NCI-H82 treated with DMSO at 0.1 percent for 48 hours (cell line): Measurements from ENCODE around the gene RNASE12.
"Not testable (repeated sequence)": the region's sequence is repeated elsewhere in the genome, so short reads cannot be mapped to it uniquely, and the experiment has no call there.

Source experiments
- DNase-seq: peaks from one replicate; lab custom pipeline; 2025; ENCODE audit not compliant: unreplicated experiment; lab: John Stamatoyannopoulos, UW

The RNASE12 gene

GRCh38 chr14:20591235-20591634 lies at the start of gene RNASE12:
TSS of gene RNASE12 (minus strand) at chr14:20591376. CDS start at chr14:20590723, 653 bp downstream.
- DNase-seq, result no peak

GRCh38 chr14:20632831-20633691 lies 41.9 kb upstream of the RNASE12 start:
- DNase-seq, result peak; percentile 50

- DNase-seq, result no peak
Measured at GRCh38 chr14:20632448-20632830, 41.3 kb upstream of the RNASE12 start.

- no peak for DNase-seq
Measured at GRCh38 chr14:20631880-20632389, 40.8 kb upstream of the RNASE12 start.

GRCh38 chr14:20631023-20631879 lies 40.1 kb upstream of the RNASE12 start:
- peak; percentile 64 for DNase-seq

- no peak for DNase-seq
Measured at GRCh38 chr14:20630340-20631022, 39.3 kb upstream of the RNASE12 start.

GRCh38 chr14:20628063-20628854 lies 37.1 kb upstream of the RNASE12 start:
- no peak for DNase-seq

GRCh38 chr14:20627346-20628027 lies 36.3 kb upstream of the RNASE12 start:
- no peak for DNase-seq

- no peak for DNase-seq
Measured at GRCh38 chr14:20626274-20626673, 35.1 kb upstream of the RNASE12 start.

GRCh38 chr14:20624495-20625070 lies 33.4 kb upstream of the RNASE12 start:
- no peak for DNase-seq

GRCh38 chr14:20623798-20624197 lies 32.6 kb upstream of the RNASE12 start:
- DNase-seq, result no peak

GRCh38 chr14:20622816-20623291 lies 31.7 kb upstream of the RNASE12 start:
- no peak for DNase-seq

- no peak for DNase-seq
Measured at GRCh38 chr14:20620798-20621478, 29.8 kb upstream of the RNASE12 start.

GRCh38 chr14:20619688-20620087 lies 28.5 kb upstream of the RNASE12 start:
- not testable (repeated sequence) for DNase-seq

- DNase-seq, result no peak
Measured at GRCh38 chr14:20618271-20618749, 27.1 kb upstream of the RNASE12 start.

GRCh38 chr14:20617138-20618003 lies 26.2 kb upstream of the RNASE12 start:
- DNase-seq, result no peak

GRCh38 chr14:20615996-20616395 lies 24.8 kb upstream of the RNASE12 start:
- no peak for DNase-seq
